HFFc6 (cell line): ENCODE measurements around the gene HLA-DQB1. TPM values are rescaled to one million over a fixed set of nuclear protein-coding genes. Genes with fewer than 3 reads are reported as not detected.

ENCODE experiments used
- DNase-seq: peaks from one replicate; pipeline ENCODE4 v3.0.0-alpha.2; 2018
- H3K27ac Mint-ChIP-seq: 2 replicates; pipeline ENCODE4 v1.8.0; 2020; ENCODE audit warnings: mild to moderate bottlenecking, mixed read lengths
- H3K27me3 Mint-ChIP-seq: 2 replicates; pipeline ENCODE4 v1.8.0; 2021; ENCODE audit warnings: mild to moderate bottlenecking, moderate library complexity, mixed read lengths; ENCODE audit not compliant: insufficient read depth
- H3K36me3 Mint-ChIP-seq: 2 replicates; pipeline ENCODE4 v1.8.0; 2021; ENCODE audit warnings: low read depth, mixed read lengths
- H3K4me1 Mint-ChIP-seq: 2 replicates; pipeline ENCODE4 v1.8.0; 2020; ENCODE audit warnings: low read depth, mixed read lengths
- H3K4me3 Mint-ChIP-seq: 2 replicates; pipeline ENCODE4 v1.8.0; 2020; ENCODE audit warnings: mild to moderate bottlenecking, moderate library complexity, mixed read lengths
- H3K9me3 Mint-ChIP-seq: 2 replicates; pipeline ENCODE4 v1.8.0; 2020; ENCODE audit warnings: mild to moderate bottlenecking, mixed read lengths
- total RNA-seq, 6 experiments: library from RNA; stranded (reverse); fragmentation: NEBNext Ultra II Directional; extraction: Animal tissue kit (Norgen Biotek cat#: 25700); gene quantifications; 2 replicates in 1 of 6; 3 replicates in 5 of 6; pipeline ENCODE4 v1.2.3, GENCODE V29; 2021
- TF ChIP-seq, protein P1 (sequence below): fragments of 200-600 bp; sonication (generic); IDR thresholded peaks from 2 replicates; pipeline ENCODE4 v1.5.0; 2021; ENCODE audit warnings: antibody characterized with exemption, mild to moderate bottlenecking

The HLA-DQB1 gene
- total RNA-seq, 6 experiments from 2014 or later: not detected

DNA sequence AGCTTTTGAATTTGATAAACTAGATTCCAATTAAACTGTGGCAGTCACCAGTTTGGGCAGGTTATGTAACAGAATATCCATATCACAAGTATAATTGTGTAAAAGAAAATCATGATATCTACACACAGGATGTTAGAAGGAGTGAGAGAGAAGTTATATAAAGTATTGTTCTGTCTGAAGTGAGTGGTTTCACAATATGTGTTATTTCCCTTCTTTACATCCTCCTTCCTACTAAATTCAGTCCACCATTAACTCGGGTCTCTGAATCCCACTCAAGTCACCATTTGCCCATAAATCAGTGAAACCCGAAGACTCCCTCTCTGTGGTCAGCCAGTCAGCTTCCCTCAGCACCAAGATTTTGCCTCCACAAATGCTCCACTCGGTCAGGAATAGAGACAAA is 796 bp downstream of the HLA-DQB1 start:
- no peaks in the 10 kb centered on the region for H3K4me1 Mint-ChIP-seq
- no peak overlapping the region for H3K4me3 Mint-ChIP-seq
- no peaks in the 10 kb centered on the region for H3K36me3 Mint-ChIP-seq
- peaks cover 28% of the 10 kb centered on the region; the same call in 1 of the 2 replicates for H3K27me3 Mint-ChIP-seq
- DNase-seq: no peak
- TF ChIP-seq, protein P1, sequence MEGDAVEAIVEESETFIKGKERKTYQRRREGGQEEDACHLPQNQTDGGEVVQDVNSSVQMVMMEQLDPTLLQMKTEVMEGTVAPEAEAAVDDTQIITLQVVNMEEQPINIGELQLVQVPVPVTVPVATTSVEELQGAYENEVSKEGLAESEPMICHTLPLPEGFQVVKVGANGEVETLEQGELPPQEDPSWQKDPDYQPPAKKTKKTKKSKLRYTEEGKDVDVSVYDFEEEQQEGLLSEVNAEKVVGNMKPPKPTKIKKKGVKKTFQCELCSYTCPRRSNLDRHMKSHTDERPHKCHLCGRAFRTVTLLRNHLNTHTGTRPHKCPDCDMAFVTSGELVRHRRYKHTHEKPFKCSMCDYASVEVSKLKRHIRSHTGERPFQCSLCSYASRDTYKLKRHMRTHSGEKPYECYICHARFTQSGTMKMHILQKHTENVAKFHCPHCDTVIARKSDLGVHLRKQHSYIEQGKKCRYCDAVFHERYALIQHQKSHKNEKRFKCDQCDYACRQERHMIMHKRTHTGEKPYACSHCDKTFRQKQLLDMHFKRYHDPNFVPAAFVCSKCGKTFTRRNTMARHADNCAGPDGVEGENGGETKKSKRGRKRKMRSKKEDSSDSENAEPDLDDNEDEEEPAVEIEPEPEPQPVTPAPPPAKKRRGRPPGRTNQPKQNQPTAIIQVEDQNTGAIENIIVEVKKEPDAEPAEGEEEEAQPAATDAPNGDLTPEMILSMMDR: no peak
- H3K27ac Mint-ChIP-seq: no peak overlapping the region
- H3K9me3 Mint-ChIP-seq: no peaks in the 10 kb centered on the region

DNA sequence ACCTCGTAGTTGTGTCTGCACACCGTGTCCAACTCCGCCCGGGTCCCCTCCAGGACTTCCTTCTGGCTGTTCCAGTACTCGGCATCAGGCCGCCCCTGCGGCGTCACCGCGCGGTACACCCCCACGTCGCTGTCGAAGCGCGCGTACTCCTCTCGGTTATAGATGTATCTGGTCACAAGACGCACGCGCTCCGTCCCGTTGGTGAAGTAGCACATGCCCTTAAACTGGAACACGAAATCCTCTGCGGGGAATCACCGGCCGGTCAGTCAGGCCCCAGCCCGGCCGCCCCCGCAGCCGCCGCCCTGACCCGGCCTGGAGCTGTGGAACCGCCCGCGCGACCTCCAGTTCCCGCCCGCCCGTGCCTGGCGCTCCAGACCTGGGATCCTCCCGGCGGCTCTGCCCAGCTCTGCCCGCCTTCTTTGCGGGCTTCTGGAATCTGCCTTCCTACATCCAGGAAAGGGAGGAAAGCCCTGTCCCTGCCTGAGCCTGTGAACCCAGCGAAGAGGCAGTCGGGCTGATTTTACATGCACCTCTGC is 1.6 kb downstream of the HLA-DQB1 start:
- no peaks in the 10 kb centered on the region for H3K36me3 Mint-ChIP-seq
- DNase-seq: no peak

DNA sequence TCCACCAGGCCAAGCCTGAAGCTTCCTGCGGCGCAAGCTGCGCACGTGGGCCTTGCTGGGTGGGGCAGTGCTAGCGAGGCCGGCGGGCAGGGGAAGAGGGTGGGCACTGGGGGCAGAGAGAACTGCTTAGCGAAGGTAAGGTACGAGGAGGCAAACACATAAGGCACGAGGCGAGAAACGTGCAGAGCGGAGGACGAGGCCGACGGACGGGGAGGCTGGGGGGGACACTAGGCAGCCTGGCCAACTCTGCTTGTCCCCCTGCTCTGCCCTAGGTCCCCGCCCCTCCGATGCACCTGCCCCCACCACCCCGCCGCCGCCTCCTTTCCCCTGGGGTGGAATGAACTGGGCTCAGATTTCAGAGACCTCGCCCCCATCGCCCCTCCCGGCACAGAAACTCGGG is 2.1 kb downstream of the HLA-DQB1 start:
- TF ChIP-seq, protein P1: no peak
- H3K36me3 Mint-ChIP-seq: no peaks in the 10 kb centered on the region
- no peaks in the 10 kb centered on the region for H3K4me1 Mint-ChIP-seq
- no peak overlapping the region for H3K27ac Mint-ChIP-seq
- no peaks in the 10 kb centered on the region for H3K9me3 Mint-ChIP-seq
- H3K27me3 Mint-ChIP-seq: peaks cover 32% of the 10 kb centered on the region
- no peak overlapping the region for H3K4me3 Mint-ChIP-seq
- DNase-seq: no peak

More for the DNA sequence above, 1.6 kb downstream of the HLA-DQB1 start:
- no peaks in the 10 kb centered on the region for H3K9me3 Mint-ChIP-seq
- H3K27ac Mint-ChIP-seq: no peak overlapping the region
- H3K27me3 Mint-ChIP-seq: peaks cover 30% of the 10 kb centered on the region
- H3K4me1 Mint-ChIP-seq: no peaks in the 10 kb centered on the region
- TF ChIP-seq, protein P1: no peak
- H3K4me3 Mint-ChIP-seq: no peak overlapping the region

DNA sequence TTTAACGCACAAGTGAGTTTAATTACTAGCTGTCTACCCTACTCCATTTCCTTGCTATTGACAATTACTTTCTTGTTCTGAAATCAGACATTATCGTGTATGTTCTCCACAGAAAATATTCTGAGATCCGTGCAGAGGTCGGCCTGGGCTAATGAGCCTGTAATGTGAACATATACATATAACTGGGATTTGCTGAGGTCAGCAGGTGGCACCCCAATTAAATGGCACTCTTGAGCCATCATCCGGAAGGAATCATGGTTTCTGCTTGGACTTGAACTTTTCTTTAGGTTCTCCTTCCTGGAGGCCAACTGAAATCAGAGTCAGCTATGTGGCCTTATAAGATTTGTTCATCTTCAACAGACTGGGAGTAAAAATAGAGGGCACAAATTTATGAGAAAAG is 3.6 kb downstream of the HLA-DQB1 start:
- H3K4me1 Mint-ChIP-seq: no peaks in the 10 kb centered on the region
- no peak overlapping the region for H3K4me3 Mint-ChIP-seq
- no peak overlapping the region for H3K27ac Mint-ChIP-seq
- peaks cover 36% of the 10 kb centered on the region for H3K27me3 Mint-ChIP-seq
- H3K36me3 Mint-ChIP-seq: no peaks in the 10 kb centered on the region
- DNase-seq: no peak
- TF ChIP-seq, protein P1: no peak
- H3K9me3 Mint-ChIP-seq: no peaks in the 10 kb centered on the region

DNA sequence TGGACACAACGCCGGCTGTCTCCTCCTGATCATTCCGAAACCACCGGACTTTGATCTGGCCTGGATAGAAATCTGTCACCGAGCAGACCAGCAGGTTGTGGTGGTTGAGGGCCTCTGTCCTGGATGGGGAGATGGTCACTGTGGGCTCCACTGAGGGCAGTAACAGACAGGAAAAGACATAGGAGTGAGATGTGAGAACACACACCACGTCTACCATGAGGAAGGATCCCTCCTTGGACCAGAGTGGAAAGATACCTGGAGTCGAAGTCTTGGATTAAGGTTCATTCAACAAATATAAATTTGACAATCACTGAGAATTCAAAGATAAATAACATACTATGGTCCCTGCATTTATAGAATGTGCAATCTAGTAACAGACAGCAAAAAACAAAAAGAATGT is 4.4 kb downstream of the HLA-DQB1 start:
- no peaks in the 10 kb centered on the region for H3K36me3 Mint-ChIP-seq
- DNase-seq: no peak
- H3K4me3 Mint-ChIP-seq: no peak overlapping the region
- H3K4me1 Mint-ChIP-seq: no peaks in the 10 kb centered on the region
- peaks cover 36% of the 10 kb centered on the region for H3K27me3 Mint-ChIP-seq
- no peak overlapping the region for H3K27ac Mint-ChIP-seq
- TF ChIP-seq, protein P1: no peak
- H3K9me3 Mint-ChIP-seq: no peaks in the 10 kb centered on the region
